HG03520 (cell line): Measurements from ENCODE around the gene KRT34.
"Not testable (repeated sequence)": the region's sequence is repeated elsewhere in the genome, so short reads cannot be mapped to it uniquely, and the experiment has no call there.

Source experiments
- ATAC-seq: cut with Tn5 transposase; IDR thresholded peaks from one replicate; pipeline ENCODE4 v1.9.1; 2021; ENCODE audit warnings: mild to moderate bottlenecking, moderate library complexity; ENCODE audit not compliant: unreplicated experiment

KRT34 gene

GRCh38 chr17:41381943-41382342, at the start of gene KRT34:
Gene KRT34 (minus strand): TSS chr17:41382306. CDS start chr17:41382246, 60 bp downstream.
- not testable (repeated sequence) for ATAC-seq

GRCh38 chr17:41430376-41430775, 48.3 kb upstream of the KRT34 start:
- ATAC-seq, result not testable (repeated sequence)

- ATAC-seq, result no peak
Measured at GRCh38 chr17:41429667-41430066, 47.6 kb upstream of the KRT34 start.

- no peak for ATAC-seq
Measured at GRCh38 chr17:41428591-41429291, 46.6 kb upstream of the KRT34 start.

- ATAC-seq, result no peak
Measured at GRCh38 chr17:41424111-41424635, 42.1 kb upstream of the KRT34 start, which contains the start of gene KRT37. Gene KRT37 (minus strand): TSS chr17:41424585. CDS start chr17:41424523, 62 bp downstream.

- not testable (repeated sequence) for ATAC-seq
Measured at GRCh38 chr17:41422586-41422985, 40.5 kb upstream of the KRT34 start.

- ATAC-seq, result no peak
Measured at GRCh38 chr17:41421617-41422016, 39.5 kb upstream of the KRT34 start.

- no peak for ATAC-seq
Measured at GRCh38 chr17:41421116-41421515, 39.0 kb upstream of the KRT34 start.

GRCh38 chr17:41420134-41420533, 38.0 kb upstream of the KRT34 start:
- ATAC-seq, result no peak

- no peak for ATAC-seq
Measured at GRCh38 chr17:41419716-41420115, 37.6 kb upstream of the KRT34 start.

- no peak for ATAC-seq
Measured at GRCh38 chr17:41418116-41418860, 36.2 kb upstream of the KRT34 start.

GRCh38 chr17:41417576-41418015, 35.5 kb upstream of the KRT34 start:
- no peak for ATAC-seq

GRCh38 chr17:41417127-41417526, 35.0 kb upstream of the KRT34 start:
- no peak for ATAC-seq

- no peak for ATAC-seq
Measured at GRCh38 chr17:41416479-41416878, 34.4 kb upstream of the KRT34 start.

- no peak for ATAC-seq
Measured at GRCh38 chr17:41415833-41416335, 33.8 kb upstream of the KRT34 start.

GRCh38 chr17:41415411-41415810, 33.3 kb upstream of the KRT34 start:
- no peak for ATAC-seq

- no peak for ATAC-seq
Measured at GRCh38 chr17:41413982-41414381, 31.9 kb upstream of the KRT34 start.

GRCh38 chr17:41413353-41413957, 31.3 kb upstream of the KRT34 start:
- no peak for ATAC-seq

- no peak for ATAC-seq
Measured at GRCh38 chr17:41411072-41411840, 29.1 kb upstream of the KRT34 start.

- ATAC-seq, result no peak
Measured at GRCh38 chr17:41407226-41407625, 25.1 kb upstream of the KRT34 start.
